GM10248 (cell line): Measurements from ENCODE around the gene IL1RAPL1.

ENCODE experiments used
- CTCF ChIA-PET: fragments of 300-600 bp; sonication (Branson Sonifier 250); formaldehyde crosslinking; extraction: SDS; loops from one replicate; lab custom pipeline; 2021; ENCODE audit warnings: antibody characterized with exemption; lab: Yijun Ruan, JAX
- POLR2A ChIA-PET: fragments of 350-650 bp; sonication (Branson Sonifier 250); formaldehyde crosslinking; extraction: SDS; loops from one replicate; lab custom pipeline; 2020; ENCODE audit warnings: antibody characterized with exemption; lab: Yijun Ruan, JAX
- DNase-seq: peaks from one replicate; pipeline ENCODE4 v3.0.0; 2012; ENCODE audit errors: extremely low spot score
- CTCF ChIP-seq: IDR thresholded peaks from 2 replicates; pipeline ENCODE4 v1.5.1; 2012; ENCODE audit warnings: mild to moderate bottlenecking, low read depth; ENCODE audit errors: extremely low read depth, missing control alignments, control extremely low read depth

IL1RAPL1 gene

GRCh38 chrX:29269390-29269789 lies 682.1 kb downstream of the IL1RAPL1 start:
- ChIA-PET POLR2A (no interaction called here), CTCF (no interaction called here)
- TF ChIP-seq CTCF, result no peak
- no peak for DNase-seq

GRCh38 chrX:29274517-29274916 lies 687.3 kb downstream of the IL1RAPL1 start:
- POLR2A ChIA-PET, result no interaction called here
- no peak for TF ChIP-seq CTCF
- no peak for DNase-seq
- CTCF ChIA-PET, result no interaction called here

GRCh38 chrX:29275928-29276327 lies 688.7 kb downstream of the IL1RAPL1 start:
- CTCF ChIA-PET, result no interaction called here
- TF ChIP-seq CTCF, result no peak
- POLR2A ChIA-PET, result no interaction called here
- no peak for DNase-seq

GRCh38 chrX:29281078-29281742 lies 694.0 kb downstream of the IL1RAPL1 start:
- no peak for TF ChIP-seq CTCF
- CTCF ChIA-PET, result no interaction called here
- no peak for DNase-seq
- POLR2A ChIA-PET, result no interaction called here

- DNase-seq, result no peak
- no peak for TF ChIP-seq CTCF
- ChIA-PET POLR2A (no interaction called here), CTCF (no interaction called here)
Observed at GRCh38 chrX:29285664-29286063, 698.4 kb downstream of the IL1RAPL1 start.

- ChIA-PET CTCF (no interaction called here), POLR2A (no interaction called here)
- no peak for DNase-seq
- TF ChIP-seq CTCF, result no peak
Observed at GRCh38 chrX:29295987-29296680, 708.9 kb downstream of the IL1RAPL1 start.
